Naive thymus-derived CD4-positive, alpha-beta T cell (primary cell): ENCODE results near the gene STAT5B. TPM values are rescaled to one million over a fixed set of nuclear protein-coding genes. Genes with fewer than 3 reads are reported as not detected.
A peak's percentile ranks its signal among the peaks of the same experiment; 100 is the strongest.

Source experiments
- ATAC-seq: fragments of 150-1000 bp; cut with Tn5 transposase; 2 replicates; pipeline ENCODE4 v1.10.0; 2021; ENCODE audit warnings: mild to moderate bottlenecking, moderate library complexity
- CTCF ChIA-PET: fragments of 350-600 bp; sonication (Branson Sonifier 250); formaldehyde crosslinking; loops from one replicate; lab custom pipeline; 2021; ENCODE audit warnings: antibody characterized with exemption; lab: Charles Lee
- POLR2A ChIA-PET: fragments of 350-600 bp; sonication (Branson Sonifier 250); formaldehyde crosslinking; loops from one replicate; lab custom pipeline; 2021; ENCODE audit warnings: antibody characterized with exemption, inconsistent platforms; lab: Charles Lee
- DNase-seq, 9 donors: peaks; one replicate each; pipeline versions ENCODE4 v3.0.0 to v3.0.0-alpha.2; 2020 to 2022; ENCODE audit warnings: mixed read lengths in 1 of 9
- H3K27ac ChIP-seq: one replicate; pipeline ENCODE4 v1.7.0; 2013; ENCODE audit warnings: mild to moderate bottlenecking, low read depth, low read length, moderate library complexity
- H3K27me3 ChIP-seq, 2 donors: one replicate each; pipeline ENCODE4 v1.7.0; 2013; ENCODE audit warnings: low read length in 2 of 2, mild to moderate bottlenecking in 2 of 2, moderate library complexity in 2 of 2; ENCODE audit not compliant: control insufficient read depth in 2 of 2, insufficient read depth in 2 of 2
- H3K36me3 ChIP-seq, 3 experiments: 1 replicate in 2 of 3; 2 replicates in 1 of 3; pipeline ENCODE4 v1.7.0; 2013; ENCODE audit warnings: low read length in 3 of 3, mild to moderate bottlenecking in 3 of 3, moderate library complexity in 1 of 3; ENCODE audit not compliant: insufficient read depth in 3 of 3, control insufficient read depth in 2 of 3
- H3K4me1 ChIP-seq, 2 donors: one replicate each; pipeline ENCODE4 v1.7.0; 2013; ENCODE audit warnings: low read length in 2 of 2, mild to moderate bottlenecking in 2 of 2, moderate library complexity in 1 of 2; ENCODE audit not compliant: control insufficient read depth in 2 of 2, insufficient read depth in 2 of 2
- H3K4me3 ChIP-seq: 2 replicates; pipeline ENCODE4 v1.7.0; 2013; ENCODE audit warnings: mild to moderate bottlenecking, low read length
- H3K9me3 ChIP-seq, 3 experiments: 1 replicate in 2 of 3; 2 replicates in 1 of 3; pipeline ENCODE4 v1.7.0; 2013; ENCODE audit warnings: low read length in 3 of 3; ENCODE audit not compliant: control insufficient read depth in 2 of 3
- H3K27ac Mint-ChIP-seq, 9 donors: one replicate each; pipeline ENCODE4 v1.8.0; 2020 to 2022; ENCODE audit warnings: mixed read lengths in 9 of 9, mild to moderate bottlenecking in 8 of 9, moderate library complexity in 5 of 9, inconsistent platforms in 2 of 9
- H3K27me3 Mint-ChIP-seq, 5 donors: one replicate each; pipeline ENCODE4 v1.8.0; 2021 to 2022; ENCODE audit warnings: mixed read lengths in 5 of 5, mild to moderate bottlenecking in 1 of 5
- H3K36me3 Mint-ChIP-seq, 5 donors: one replicate each; pipeline ENCODE4 v1.8.0; 2020 to 2022; ENCODE audit warnings: mixed read lengths in 5 of 5, mild to moderate bottlenecking in 3 of 5, inconsistent platforms in 1 of 5
- H3K4me1 Mint-ChIP-seq, 7 donors: one replicate each; pipeline ENCODE4 v1.8.0; 2020 to 2022; ENCODE audit warnings: mixed read lengths in 7 of 7, mild to moderate bottlenecking in 3 of 7, inconsistent platforms in 1 of 7
- H3K4me3 Mint-ChIP-seq, 10 donors: one replicate each; pipeline ENCODE4 v1.8.0; 2020 to 2022; ENCODE audit warnings: mild to moderate bottlenecking in 10 of 10, mixed read lengths in 10 of 10, moderate library complexity in 6 of 10, inconsistent platforms in 2 of 10
- H3K9me3 Mint-ChIP-seq, 11 donors: one replicate each; pipeline ENCODE4 v1.8.0; 2020 to 2022; ENCODE audit warnings: mixed read lengths in 11 of 11, mild to moderate bottlenecking in 4 of 11, inconsistent platforms in 1 of 11, moderate library complexity in 1 of 11
- intact Hi-C, 2 donors: fragments of 100-400 bp; cut with micrococcal nuclease; formaldehyde crosslinking; loops; one replicate each; pipeline ENCODE4 v1.15.1; 2023
- polyA plus RNA-seq, 2 donors: library from polyadenylated mRNA; unstranded; fragments of 300-500 nt; fragmentation: Illumina TruSeq; gene quantifications; one replicate each; pipeline ENCODE4 v1.2.3, GENCODE V29; 2021
- total RNA-seq, 6 experiments: library from RNA in 5 of 6; stranded (reverse) in 5 of 6; gene quantifications; 1 replicate in 5 of 6; 2 replicates in 1 of 6; pipeline ENCODE4 v1.2.3 and lab custom pipeline; 2021 to 2026

The STAT5B gene
- total and polyA plus RNA-seq, 7 experiments from 2014 or later, result 98.0 to 192 (median 149) TPM

- Histone ChIP-seq H3K27ac (no peak overlapping the region), H3K4me1 (peaks cover 8 to 19% of the 10 kb centered on the region in 2 donors), H3K4me3 (no peak overlapping the region), H3K9me3 (no peaks in the 10 kb centered on the region), H3K27me3 (no peaks in the 10 kb centered on the region), H3K36me3 (no peaks in the 10 kb centered on the region)
- no peak for DNase-seq
- H3K4me1 Mint-ChIP-seq, result peaks cover 0 to 33% (median 22%) of the 10 kb centered on the region in 7 donors
- H3K9me3 Mint-ChIP-seq, result no peaks in the 10 kb centered on the region
- intact Hi-C loops, result no loop called here
- POLR2A ChIA-PET, result no interaction called here
- H3K4me3 Mint-ChIP-seq, result peak overlapping the region in 1 of 10 donors; percentile 18
- H3K27me3 Mint-ChIP-seq, result peaks cover 0 to 37% (median 13%) of the 10 kb centered on the region in 5 donors
- H3K27ac Mint-ChIP-seq, result no peak overlapping the region
- CTCF ChIA-PET, result no interaction called here
- H3K36me3 Mint-ChIP-seq, result peaks cover 0 to 1% (median 0%) of the 10 kb centered on the region in 5 donors
- no peak for ATAC-seq
Observed at GRCh38 chr17:42177684-42178083, 98.5 kb downstream of the STAT5B start.

GRCh38 chr17:42174126-42174783, 101.9 kb downstream of the STAT5B start:
- intact Hi-C loops, result no loop called here
- Mint-ChIP-seq H3K4me3 (no peak overlapping the region), H3K4me1 (peaks cover 0 to 17% (median 6%) of the 10 kb centered on the region in 7 donors), H3K9me3 (no peaks in the 10 kb centered on the region), H3K27me3 (peaks cover 0 to 17% (median 8%) of the 10 kb centered on the region in 5 donors), H3K36me3 (peaks cover 0 to 1% (median 0%) of the 10 kb centered on the region in 5 donors), H3K27ac (no peak overlapping the region)
- ChIA-PET CTCF (no interaction called here), POLR2A (no interaction called here)
- no peaks in the 10 kb centered on the region for H3K27me3 ChIP-seq
- DNase-seq (no peak), ATAC-seq (no peak)
- H3K4me1 ChIP-seq, result peaks cover 0 to 8% of the 10 kb centered on the region in 2 donors
- H3K36me3 ChIP-seq, result no peaks in the 10 kb centered on the region
- H3K27ac ChIP-seq, result no peak overlapping the region
- H3K4me3 ChIP-seq, result no peak overlapping the region
- H3K9me3 ChIP-seq, result no peaks in the 10 kb centered on the region

GRCh38 chr17:42171831-42172230, 104.4 kb downstream of the STAT5B start:
- Mint-ChIP-seq H3K4me1 (peaks cover 0 to 12% (median 0%) of the 10 kb centered on the region in 7 donors), H3K27me3 (peaks cover 0 to 9% (median 0%) of the 10 kb centered on the region in 5 donors), H3K36me3 (no peaks in the 10 kb centered on the region), H3K27ac (no peak overlapping the region), H3K9me3 (peaks cover 0 to 1% (median 0%) of the 10 kb centered on the region in 11 donors), H3K4me3 (no peak overlapping the region)
- CTCF ChIA-PET, result no interaction called here
- Histone ChIP-seq H3K27ac (no peak overlapping the region), H3K4me1 (no peaks in the 10 kb centered on the region), H3K36me3 (no peaks in the 10 kb centered on the region), H3K4me3 (no peak overlapping the region), H3K9me3 (no peaks in the 10 kb centered on the region), H3K27me3 (no peaks in the 10 kb centered on the region)
- intact Hi-C loops, result no loop called here
- DNase-seq (no peak), ATAC-seq (no peak)
- POLR2A ChIA-PET, result interaction anchor here (0.6 kb wide), 1 partner anchor 73 kb away, joined by 4 read pairs; no protein-coding TSS in a partner anchor

GRCh38 chr17:42169351-42169750, 106.8 kb downstream of the STAT5B start:
- H3K27me3 Mint-ChIP-seq, result peaks cover 0 to 6% (median 0%) of the 10 kb centered on the region in 5 donors
- H3K4me3 ChIP-seq, result no peak overlapping the region
- H3K36me3 ChIP-seq, result no peaks in the 10 kb centered on the region
- DNase-seq, result no peak
- H3K4me1 Mint-ChIP-seq, result peaks cover 0 to 12% (median 0%) of the 10 kb centered on the region in 7 donors
- H3K27ac ChIP-seq, result no peak overlapping the region
- H3K27me3 ChIP-seq, result no peaks in the 10 kb centered on the region
- H3K4me3 Mint-ChIP-seq, result no peak overlapping the region
- POLR2A ChIA-PET, result no interaction called here
- H3K9me3 ChIP-seq, result no peaks in the 10 kb centered on the region
- H3K9me3 Mint-ChIP-seq, result peaks cover 0 to 4% (median 0%) of the 10 kb centered on the region in 11 donors
- H3K27ac Mint-ChIP-seq, result no peak overlapping the region
- H3K36me3 Mint-ChIP-seq, result no peaks in the 10 kb centered on the region
- no peaks in the 10 kb centered on the region for H3K4me1 ChIP-seq
- no peak for ATAC-seq
- CTCF ChIA-PET, result no interaction called here
- intact Hi-C loops, result no loop called here

GRCh38 chr17:42167807-42168206, 108.4 kb downstream of the STAT5B start:
- Mint-ChIP-seq H3K36me3 (no peaks in the 10 kb centered on the region), H3K9me3 (peaks cover 0 to 4% (median 0%) of the 10 kb centered on the region in 11 donors), H3K4me3 (no peak overlapping the region), H3K4me1 (peaks cover 0 to 12% (median 0%) of the 10 kb centered on the region in 7 donors), H3K27ac (no peak overlapping the region), H3K27me3 (peaks cover 0 to 6% (median 0%) of the 10 kb centered on the region in 5 donors)
- H3K4me3 ChIP-seq, result no peak overlapping the region
- H3K4me1 ChIP-seq, result no peaks in the 10 kb centered on the region
- H3K36me3 ChIP-seq, result no peaks in the 10 kb centered on the region
- H3K27me3 ChIP-seq, result no peaks in the 10 kb centered on the region
- intact Hi-C loops, result no loop called here
- ChIA-PET POLR2A (no interaction called here), CTCF (no interaction called here)
- H3K9me3 ChIP-seq, result no peaks in the 10 kb centered on the region
- H3K27ac ChIP-seq, result no peak overlapping the region
- no peak for DNase-seq
- no peak for ATAC-seq

- H3K27me3 Mint-ChIP-seq, result peaks cover 0 to 6% (median 0%) of the 10 kb centered on the region in 5 donors
- Histone ChIP-seq H3K27ac (no peak overlapping the region), H3K4me3 (no peak overlapping the region), H3K36me3 (no peaks in the 10 kb centered on the region), H3K4me1 (no peaks in the 10 kb centered on the region), H3K27me3 (no peaks in the 10 kb centered on the region), H3K9me3 (no peaks in the 10 kb centered on the region)
- no peaks in the 10 kb centered on the region for H3K36me3 Mint-ChIP-seq
- H3K27ac Mint-ChIP-seq, result peak overlapping the region in 1 of 9 donors; percentile 48
- peaks cover 0 to 12% (median 0%) of the 10 kb centered on the region in 7 donors for H3K4me1 Mint-ChIP-seq
- no peak overlapping the region for H3K4me3 Mint-ChIP-seq
- ChIA-PET CTCF (no interaction called here), POLR2A (interaction anchor here (0.6 kb wide), 2 partner anchors 30 to 75 kb away, joined by 3 to 6 read pairs; no protein-coding TSS in a partner anchor)
- DNase-seq (no peak), ATAC-seq (no peak)
- intact Hi-C loops, result no loop called here
- H3K9me3 Mint-ChIP-seq, result peaks cover 0 to 4% (median 0%) of the 10 kb centered on the region in 11 donors
Observed at GRCh38 chr17:42166196-42166763, 109.9 kb downstream of the STAT5B start.
